WTC11 (cell line): ENCODE results near the gene AGAP1. TPM values are rescaled to one million over a fixed set of nuclear protein-coding genes. Genes with fewer than 3 reads are reported as not detected.

Experiments used
- ATAC-seq: fragments of 200-7000 bp; cut with Tn5 transposase; 2 replicates; pipeline ENCODE4 v1.10.0; 2021; ENCODE audit warnings: mild to moderate bottlenecking, moderate library complexity
- CTCF ChIA-PET: fragments of 300-600 bp; sonication (Branson Sonifier 250); formaldehyde crosslinking; loops from one replicate; lab custom pipeline; 2021; ENCODE audit warnings: antibody characterized with exemption; lab: Charles Lee
- POLR2A ChIA-PET: fragments of 350-600 bp; sonication (Branson Sonifier 250); formaldehyde crosslinking; loops from one replicate; lab custom pipeline; 2021; ENCODE audit warnings: antibody characterized with exemption; lab: Charles Lee
- DNase-seq: peaks from one replicate; pipeline ENCODE4 v3.0.0; 2021; ENCODE audit warnings: low spot score
- H3K27ac Mint-ChIP-seq: 2 replicates; pipeline ENCODE4 v1.8.0; 2021; ENCODE audit warnings: mixed read lengths
- H3K27me3 Mint-ChIP-seq: 2 replicates; pipeline ENCODE4 v1.8.0; 2021; ENCODE audit warnings: low read depth, mild to moderate bottlenecking, moderate library complexity, mixed read lengths
- H3K36me3 Mint-ChIP-seq: 2 replicates; pipeline ENCODE4 v1.8.0; 2021; ENCODE audit warnings: mixed read lengths
- H3K4me1 Mint-ChIP-seq: 2 replicates; pipeline ENCODE4 v1.8.0; 2022; ENCODE audit warnings: mixed read lengths
- H3K4me3 Mint-ChIP-seq: 2 replicates; pipeline ENCODE4 v1.8.0; 2021; ENCODE audit warnings: mild to moderate bottlenecking, moderate library complexity, mixed read lengths
- H3K9me3 Mint-ChIP-seq: 2 replicates; pipeline ENCODE4 v1.8.0; 2021; ENCODE audit warnings: mixed read lengths
- ATF3 ChIP-seq: sonication (generic); formaldehyde crosslinking; conservative IDR thresholded peaks from 2 replicates; pipeline ENCODE4 v1.8.1; 2022; ENCODE audit warnings: mild to moderate bottlenecking, missing genetic modification reagents
- CREB1 ChIP-seq: sonication (generic); formaldehyde crosslinking; IDR thresholded peaks from 2 replicates; pipeline ENCODE4 v1.8.0; 2023; ENCODE audit warnings: mild to moderate bottlenecking, missing genetic modification reagents
- CREM ChIP-seq: sonication (generic); formaldehyde crosslinking; IDR thresholded peaks from 2 replicates; pipeline ENCODE4 v1.8.1; 2022; ENCODE audit warnings: mild to moderate bottlenecking, missing genetic modification reagents, moderate library complexity
- E2F4 ChIP-seq: sonication (generic); formaldehyde crosslinking; IDR thresholded peaks from 2 replicates; pipeline ENCODE4 v1.8.1; 2022; ENCODE audit warnings: low read depth, mild to moderate bottlenecking, moderate library complexity, missing genetic modification reagents, borderline replicate concordance
- FOXJ3 ChIP-seq: sonication (generic); formaldehyde crosslinking; IDR thresholded peaks from 2 replicates; pipeline ENCODE4 v1.9.0; 2021; ENCODE audit warnings: missing genetic modification reagents, mild to moderate bottlenecking, borderline replicate concordance
- FOXP1 ChIP-seq: sonication (generic); formaldehyde crosslinking; IDR thresholded peaks from 2 replicates; pipeline ENCODE4 v1.8.0; 2022; ENCODE audit warnings: missing genetic modification reagents, mild to moderate bottlenecking, moderate library complexity, borderline replicate concordance
- FOXP4 ChIP-seq: sonication (generic); formaldehyde crosslinking; IDR thresholded peaks from 2 replicates; pipeline ENCODE4 v1.8.0; 2022; ENCODE audit warnings: mild to moderate bottlenecking, missing genetic modification reagents
- GABPB1 ChIP-seq: sonication (generic); formaldehyde crosslinking; IDR thresholded peaks from 2 replicates; pipeline ENCODE4 v1.8.1; 2023; ENCODE audit warnings: mild to moderate bottlenecking, missing genetic modification reagents
- GTF2I ChIP-seq: fragments of 250-450 bp; sonication (Bioruptor Pico); conservative IDR thresholded peaks from 2 replicates; pipeline ENCODE4 v1.4.0; 2021; ENCODE audit warnings: mild to moderate bottlenecking
- HMGXB4 ChIP-seq: sonication (generic); formaldehyde crosslinking; IDR thresholded peaks from 2 replicates; pipeline ENCODE4 v1.8.1; 2023; ENCODE audit warnings: mild to moderate bottlenecking, moderate library complexity, missing genetic modification reagents
- JUN ChIP-seq: sonication (generic); formaldehyde crosslinking; IDR thresholded peaks from 2 replicates; pipeline ENCODE4 v1.8.0; 2023; ENCODE audit warnings: mild to moderate bottlenecking, missing genetic modification reagents
- MLX ChIP-seq: sonication (generic); formaldehyde crosslinking; IDR thresholded peaks from 2 replicates; pipeline ENCODE4 v1.8.1; 2023; ENCODE audit warnings: mild to moderate bottlenecking, missing genetic modification reagents, moderate library complexity
- PRRX2 ChIP-seq: fragments of 250-450 bp; sonication (Bioruptor Pico); IDR thresholded peaks from 2 replicates; pipeline ENCODE4 v1.8.0; 2021; ENCODE audit warnings: mild to moderate bottlenecking
- RORB ChIP-seq: fragments of 250-450 bp; sonication (Bioruptor Pico); IDR thresholded peaks from 2 replicates; pipeline ENCODE4 v1.9.0; 2021; ENCODE audit warnings: mild to moderate bottlenecking
- SOX15 ChIP-seq: fragments of 250-450 bp; sonication (Bioruptor Pico); IDR thresholded peaks from 2 replicates; pipeline ENCODE4 v1.9.0; 2021; ENCODE audit warnings: mild to moderate bottlenecking
- TCF7 ChIP-seq: sonication (generic); formaldehyde crosslinking; IDR thresholded peaks from 2 replicates; pipeline ENCODE4 v1.8.0; 2022; ENCODE audit warnings: mild to moderate bottlenecking, low read depth, missing genetic modification reagents, moderate library complexity
- USF1 ChIP-seq: sonication (generic); formaldehyde crosslinking; IDR thresholded peaks from 2 replicates; pipeline ENCODE4 v1.8.0; 2022; ENCODE audit warnings: mild to moderate bottlenecking, missing genetic modification reagents
- ZBTB21 ChIP-seq: sonication (generic); formaldehyde crosslinking; IDR thresholded peaks from 2 replicates; pipeline ENCODE4 v1.8.1; 2023; ENCODE audit warnings: mild to moderate bottlenecking, missing genetic modification reagents, borderline replicate concordance
- ZNF317 ChIP-seq: sonication (generic); formaldehyde crosslinking; IDR thresholded peaks from 2 replicates; pipeline ENCODE4 v1.8.1; 2023; ENCODE audit warnings: low read depth, mild to moderate bottlenecking, moderate library complexity, missing genetic modification reagents, borderline replicate concordance
- ZNF416 ChIP-seq: fragments of 250-450 bp; sonication (Bioruptor Pico); IDR thresholded peaks from 2 replicates; pipeline ENCODE4 v1.9.0; 2021; ENCODE audit warnings: mild to moderate bottlenecking, inconsistent platforms
- ZNF671 ChIP-seq: fragments of 250-450 bp; sonication (Bioruptor Pico); IDR thresholded peaks from 2 replicates; pipeline ENCODE4 v1.8.0; 2021; ENCODE audit warnings: mild to moderate bottlenecking
- total RNA-seq: library from RNA; stranded (reverse); gene quantifications from 3 replicates; pipeline ENCODE4 v1.2.3, GENCODE V29; 2021

The AGAP1 gene
- total RNA-seq, 1 experiment from 2014 or later = 49.3 TPM

- DNase-seq (no peak), ATAC-seq (no peak)
- TF ChIP-seq FOXP1 (CRISPR knock-in tag) = no peak
- TF ChIP-seq RORB = no peak
- no peak for TF ChIP-seq GTF2I
- no peak for TF ChIP-seq HMGXB4 (CRISPR knock-in tag)
- TF ChIP-seq ZBTB21 (CRISPR knock-in tag) = no peak
- TF ChIP-seq USF1 (CRISPR knock-in tag) = no peak
- TF ChIP-seq E2F4 = no peak
- no peak for TF ChIP-seq FOXP4
- TF ChIP-seq CREM (CRISPR knock-in tag) = no peak
- TF ChIP-seq MLX (CRISPR knock-in tag) = no peak
- no peak for TF ChIP-seq CREB1
- H3K27ac Mint-ChIP-seq = no peak overlapping the region
- no peaks in the 10 kb centered on the region for H3K27me3 Mint-ChIP-seq
- ChIA-PET POLR2A (no interaction called here), CTCF (interaction anchor here (1.2 to 1.4 kb wide), 2 partner anchors 53 to 99 kb away, joined by 3 to 4 read pairs; no protein-coding TSS in a partner anchor)
- H3K4me3 Mint-ChIP-seq = no peak overlapping the region
- peaks cover 25% of the 10 kb centered on the region for H3K4me1 Mint-ChIP-seq
- H3K36me3 Mint-ChIP-seq = no peaks in the 10 kb centered on the region; the same call in 1 of the 2 replicates
- H3K9me3 Mint-ChIP-seq = no peaks in the 10 kb centered on the region
These were observed 153.4 kb downstream of the AGAP1 start for GRCh38 chr2:235647264-235647663.

GRCh38 chr2:235647877-235648276 lies 154.0 kb downstream of the AGAP1 start:
- ChIA-PET CTCF (interaction anchor here (1.4 kb wide), 1 partner anchor 98 kb away, joined by 4 read pairs; no protein-coding TSS in a partner anchor), POLR2A (no interaction called here)
- no peaks in the 10 kb centered on the region for H3K9me3 Mint-ChIP-seq
- no peaks in the 10 kb centered on the region for H3K27me3 Mint-ChIP-seq
- peaks cover 19% of the 10 kb centered on the region for H3K4me1 Mint-ChIP-seq
- H3K27ac Mint-ChIP-seq = peak overlapping the region; percentile 69; the same call in 1 of the 2 replicates
- no peak for DNase-seq
- H3K4me3 Mint-ChIP-seq = no peak overlapping the region
- H3K36me3 Mint-ChIP-seq = no peaks in the 10 kb centered on the region; the same call in 1 of the 2 replicates
- no peak for ATAC-seq
- no peak for TF ChIP-seq TCF7 (CRISPR knock-in tag)
- no peak for TF ChIP-seq ZNF671 (CRISPR knock-in tag)
- no peak for TF ChIP-seq ZNF317
- no peak for TF ChIP-seq SOX15 (CRISPR knock-in tag)
- no peak for TF ChIP-seq GABPB1
- no peak for TF ChIP-seq HMGXB4 (CRISPR knock-in tag)
- no peak for TF ChIP-seq JUN
- no peak for TF ChIP-seq FOXJ3 (CRISPR knock-in tag)
- TF ChIP-seq ATF3 (CRISPR knock-in tag) = no peak
- TF ChIP-seq ZNF416 = no peak
- no peak for TF ChIP-seq PRRX2 (CRISPR knock-in tag)
